NK-92 (cell line): Measurements from ENCODE around the gene KIR3DL3.
"Not testable (repeated sequence)": the region's sequence is repeated elsewhere in the genome, so short reads cannot be mapped to it uniquely, and the experiment has no call there.

ENCODE experiments used
- DNase-seq: peaks from one replicate; lab custom pipeline; 2025; ENCODE audit not compliant: unreplicated experiment; lab: John Stamatoyannopoulos, UW

The KIR3DL3 gene

DNA sequence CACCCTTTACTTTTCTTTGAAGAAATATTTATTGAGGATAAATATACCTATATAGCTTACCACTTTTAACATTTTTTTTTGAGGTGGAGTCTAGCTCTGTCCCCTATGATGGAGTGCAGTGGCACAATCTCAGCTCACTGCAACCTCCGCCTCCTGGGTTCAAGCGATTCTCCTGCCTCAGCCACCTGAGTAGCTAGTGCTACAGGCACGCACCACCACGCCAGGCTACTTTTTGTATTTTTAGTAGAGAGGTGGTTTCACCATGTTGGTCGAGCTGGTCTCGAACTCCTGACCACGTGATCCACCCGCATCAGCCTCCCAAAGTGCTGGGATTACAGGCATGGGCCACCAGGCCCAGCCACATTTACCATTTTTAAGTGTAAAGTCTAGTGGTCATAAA lies 51.6 kb downstream of the KIR3DL3 start:
- not testable (repeated sequence) for DNase-seq

DNA sequence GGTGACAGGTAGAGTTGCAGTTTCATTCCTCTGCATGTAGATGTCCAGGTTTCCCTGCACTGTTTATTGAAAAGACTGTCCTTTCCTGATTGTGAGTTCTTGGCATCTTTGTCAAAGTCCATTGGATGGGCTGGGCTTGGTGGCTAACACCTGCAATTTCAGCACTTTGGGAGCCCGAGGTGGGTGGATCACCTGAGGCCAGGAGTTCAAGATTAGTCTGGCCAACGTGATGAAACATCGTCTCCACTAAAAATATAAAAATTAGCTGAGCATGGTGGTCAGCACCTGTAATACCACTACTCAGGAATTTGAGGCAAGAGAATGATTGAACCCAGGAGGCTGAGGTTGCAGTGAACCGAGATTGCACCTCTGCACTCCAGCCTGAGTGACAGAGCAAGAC lies 53.6 kb downstream of the KIR3DL3 start:
- DNase-seq = not testable (repeated sequence)

DNA sequence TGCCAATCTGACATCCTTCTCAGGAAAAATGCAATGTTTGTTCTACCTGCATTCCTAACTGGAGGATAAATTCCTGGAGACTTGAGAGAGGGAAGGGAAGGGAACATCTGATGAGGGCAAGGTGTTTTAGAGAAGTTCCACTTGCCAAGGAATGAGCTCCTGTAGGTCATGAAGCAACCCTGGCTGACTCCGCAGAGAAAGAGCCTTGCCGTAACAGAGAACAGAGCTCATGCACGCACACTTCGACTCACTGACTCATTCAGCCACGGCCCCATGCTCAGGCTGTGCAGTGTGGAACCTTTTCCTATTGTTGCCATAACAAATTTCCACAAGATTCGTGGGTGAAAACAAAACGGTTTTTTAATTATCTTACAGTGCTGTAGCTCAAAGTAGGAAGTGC lies 54.7 kb downstream of the KIR3DL3 start:
- not testable (repeated sequence) for DNase-seq

DNA sequence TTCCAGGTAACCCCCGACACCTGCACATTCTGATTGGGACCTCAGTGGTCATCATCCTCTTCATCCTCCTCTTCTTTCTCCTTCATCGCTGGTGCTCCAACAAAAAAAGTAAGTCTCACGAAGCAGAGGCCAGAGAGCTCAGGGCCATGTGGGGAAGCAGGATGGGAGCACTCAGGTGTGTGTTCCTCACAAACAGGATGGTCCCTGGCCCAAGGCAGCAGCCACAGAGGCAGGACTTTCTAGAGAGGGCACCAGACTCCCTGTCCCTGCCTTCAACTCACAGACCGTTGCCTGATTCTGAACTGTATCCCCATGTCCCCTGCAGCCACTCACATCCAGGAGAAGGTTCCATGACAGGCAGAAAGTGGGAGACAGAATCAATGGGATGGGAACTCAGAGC lies 58.7 kb downstream of the KIR3DL3 start:
- DNase-seq = not testable (repeated sequence)
